GM12875 (cell line): ENCODE results near the gene CIITA.
"Not testable (repeated sequence)": the region's sequence is repeated elsewhere in the genome, so short reads cannot be mapped to it uniquely, and the experiment has no call there.

ENCODE experiments used
- H3K4me3 ChIP-seq: one replicate; pipeline ENCODE4 v1.5.1; 2011; ENCODE audit warnings: low read depth, low read length, control low read depth
- CTCF ChIP-seq: IDR thresholded peaks from 2 replicates; pipeline ENCODE4 v1.5.1; 2011; ENCODE audit warnings: low read depth, mild to moderate bottlenecking, control low read depth, inconsistent platforms, low read length, moderate library complexity, borderline replicate concordance; ENCODE audit not compliant: insufficient read depth

CIITA gene

DNA sequence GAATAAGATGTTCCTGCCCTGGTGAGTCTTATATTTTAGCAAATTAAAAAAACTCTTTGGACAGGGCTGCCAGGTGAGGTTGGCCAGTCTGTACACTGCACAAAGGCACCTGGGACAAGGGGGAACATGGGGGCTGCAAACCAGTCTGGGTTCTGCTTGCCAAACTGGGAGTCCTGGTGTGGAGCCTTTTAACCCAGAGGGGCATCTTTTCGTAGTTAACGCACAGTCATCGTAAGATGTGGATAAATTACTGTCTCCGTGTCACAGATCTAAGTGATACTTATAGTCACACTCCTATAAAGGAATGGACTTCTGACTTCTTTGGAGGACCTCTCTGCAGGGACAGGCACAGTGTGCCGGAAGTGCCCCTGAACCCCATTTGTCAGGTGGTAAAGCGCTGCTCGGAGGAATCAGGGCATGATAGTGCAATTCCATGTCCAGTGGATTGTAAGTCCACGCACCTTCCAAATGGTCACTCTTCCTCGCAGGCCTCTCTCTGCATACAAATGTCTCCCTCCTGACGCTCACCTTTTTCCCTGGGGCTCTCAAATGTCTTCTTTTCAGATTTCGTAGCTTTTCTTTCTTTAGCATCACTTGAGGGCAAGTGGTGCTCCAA lies 50.6 kb downstream of the CIITA start:
- no peak for TF ChIP-seq CTCF
- no peak overlapping the region for H3K4me3 ChIP-seq

- not testable (repeated sequence) for H3K4me3 ChIP-seq
These were observed 52.1 kb downstream of the CIITA start for GRCh38 chr16:10929097-10929496.

GRCh38 chr16:10929853-10930754 lies 53.1 kb downstream of the CIITA start:
- H3K4me3 ChIP-seq = no peak overlapping the region
- no peak for TF ChIP-seq CTCF

DNA sequence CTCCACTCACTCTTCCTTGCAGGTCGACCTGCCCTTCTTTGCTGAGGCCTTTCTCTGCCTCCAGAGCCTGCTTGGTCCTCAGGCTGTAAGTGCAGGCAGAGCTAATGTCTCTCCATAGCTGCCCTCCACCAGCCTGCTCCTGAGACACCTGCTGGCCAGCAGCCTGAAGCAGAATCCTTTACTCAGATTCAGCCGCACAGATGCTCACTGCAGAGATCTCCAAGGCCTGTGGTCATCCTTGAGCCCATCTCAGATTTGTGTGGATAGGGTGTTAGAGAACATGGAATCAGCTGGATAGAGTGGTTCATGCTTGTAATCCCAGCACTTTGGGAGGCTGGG lies 53.7 kb downstream of the CIITA start:
- H3K4me3 ChIP-seq = no peak overlapping the region
- peak; percentile 46 for TF ChIP-seq CTCF

GRCh38 chr16:10931134-10931533 lies 54.1 kb downstream of the CIITA start:
- H3K4me3 ChIP-seq = no peak overlapping the region

GRCh38 chr16:10931977-10932632 lies 55.1 kb downstream of the CIITA start:
- H3K4me3 ChIP-seq = no peak overlapping the region
- TF ChIP-seq CTCF = no peak

More at GRCh38 chr16:10931134-10931533, 54.1 kb downstream of the CIITA start:
- TF ChIP-seq CTCF = no peak

GRCh38 chr16:10932959-10933710 lies 56.1 kb downstream of the CIITA start:
- H3K4me3 ChIP-seq = no peak overlapping the region
- TF ChIP-seq CTCF = no peak
